Sciatic nerve (tissue), 2 donors: ENCODE results near the gene SMKR1. TPM values are rescaled to one million over a fixed set of nuclear protein-coding genes. Genes with fewer than 3 reads are reported as not detected.
"Not testable (repeated sequence)": the region's sequence is repeated elsewhere in the genome, so short reads cannot be mapped to it uniquely, and the experiment has no call there.

ENCODE experiments used
- ATAC-seq: fragments of 200-7000 bp; cut with Tn5 transposase; one replicate; pipeline ENCODE4 v1.9.1; 2020; ENCODE audit warnings: mild to moderate bottlenecking, moderate library complexity
- DNase-seq: peaks from one replicate; pipeline ENCODE4 v3.0.0-alpha.2; 2020; ENCODE audit warnings: low spot score
- intact Hi-C: fragments of 100-400 bp; cut with DNase I; formaldehyde crosslinking; loops from one replicate; pipeline ENCODE4 v1.14.2; 2022
- total RNA-seq: library from RNA; stranded (reverse); fragmentation: NEBNext Ultra II Directional; extraction: Animal tissue kit (Norgen Biotek cat#: 25700); gene quantifications from one replicate; pipeline ENCODE4 v1.2.1, GENCODE V29; 2021
- donor health status: DM: no; HTN: no; CAD: no.
- donor health status: DM: no; HTN: no; CAD: no.

SMKR1 gene
- total RNA-seq, 1 donor from 2014 or later: 0.36 TPM

- intact Hi-C loops: loop anchor here (10.0 kb wide), 1 partner anchor 115 kb away; no protein-coding TSS in a partner anchor
- no peak for ATAC-seq
These were observed 22.5 kb upstream of the SMKR1 start for GRCh38 chr7:129479831-129480230.

GRCh38 chr7:129480674-129481363, 21.5 kb upstream of the SMKR1 start:
- intact Hi-C loops: no loop called here
- no peak for ATAC-seq
- no peak for DNase-seq

More at GRCh38 chr7:129479831-129480230, 22.5 kb upstream of the SMKR1 start:
- DNase-seq: no peak

DNA sequence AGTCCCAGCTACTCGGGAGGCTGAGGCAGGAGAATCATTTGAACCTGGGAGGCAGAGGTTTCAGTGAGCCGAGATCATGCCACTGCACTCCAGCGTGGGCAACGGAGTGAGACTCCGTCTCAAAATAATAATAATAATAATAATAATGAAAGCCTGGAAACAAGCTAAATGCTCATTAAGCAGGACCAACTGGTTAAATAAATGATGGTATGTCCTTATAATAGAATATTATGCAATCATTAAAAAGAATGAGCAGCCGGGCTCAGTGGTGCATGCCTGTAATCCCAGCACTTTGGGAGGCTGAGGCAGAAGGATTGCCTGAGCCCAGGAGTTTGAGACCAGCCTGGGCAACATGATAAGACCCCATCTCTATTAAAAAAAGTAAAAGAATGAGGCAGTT, 21.0 kb upstream of the SMKR1 start:
- ATAC-seq, DNase-seq, intact Hi-C loops: not testable (repeated sequence)

DNA sequence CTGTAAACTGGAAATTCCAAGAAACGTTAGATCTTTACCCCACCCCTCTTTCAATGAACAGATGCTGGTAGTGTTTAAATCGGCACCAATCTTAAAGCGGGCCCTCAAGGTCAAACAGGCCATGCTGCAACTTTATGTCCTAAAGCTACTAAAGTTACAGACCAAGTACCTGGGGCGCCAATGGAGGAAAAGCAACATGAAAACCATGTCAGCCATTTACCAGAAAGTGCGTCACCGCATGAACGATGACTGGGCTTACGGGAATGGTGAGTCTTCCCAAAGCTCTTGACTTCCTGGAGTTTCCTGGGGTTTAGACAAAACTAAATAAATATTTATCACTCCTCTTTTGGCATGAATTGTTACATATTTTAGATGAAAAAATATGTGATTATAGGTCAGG, 19.6 kb upstream of the SMKR1 start:
- ATAC-seq (no peak), DNase-seq (no peak)
- intact Hi-C loops: no loop called here

- intact Hi-C loops: no loop called here
- no peak for DNase-seq
These were observed 12.8 kb upstream of the SMKR1 start for GRCh38 chr7:129489491-129489890.

GRCh38 chr7:129492391-129492790, 9.9 kb upstream of the SMKR1 start:
- intact Hi-C loops: no loop called here
- ATAC-seq (no peak), DNase-seq (no peak)

More at GRCh38 chr7:129489491-129489890, 12.8 kb upstream of the SMKR1 start:
- ATAC-seq: no peak

DNA sequence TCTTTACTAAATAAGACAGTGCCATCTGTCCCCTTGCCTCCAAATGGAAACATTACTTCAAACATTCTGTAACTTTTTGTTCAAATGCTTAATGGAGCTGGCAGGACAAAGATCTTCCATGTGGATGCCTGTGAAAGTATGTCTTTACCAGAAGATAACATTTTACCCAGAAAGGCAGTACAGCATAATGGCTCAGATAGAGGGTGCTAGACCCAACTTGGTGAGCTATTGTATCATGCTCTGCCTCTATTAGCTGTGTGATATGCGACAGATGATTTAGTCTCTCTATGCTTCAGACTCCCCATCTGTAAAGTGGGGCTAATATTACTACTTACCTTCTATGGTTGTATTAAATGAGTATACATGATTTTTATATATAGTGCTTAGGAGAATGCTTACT, 8.8 kb upstream of the SMKR1 start:
- intact Hi-C loops: no loop called here
- ATAC-seq (no peak), DNase-seq (no peak)

DNA sequence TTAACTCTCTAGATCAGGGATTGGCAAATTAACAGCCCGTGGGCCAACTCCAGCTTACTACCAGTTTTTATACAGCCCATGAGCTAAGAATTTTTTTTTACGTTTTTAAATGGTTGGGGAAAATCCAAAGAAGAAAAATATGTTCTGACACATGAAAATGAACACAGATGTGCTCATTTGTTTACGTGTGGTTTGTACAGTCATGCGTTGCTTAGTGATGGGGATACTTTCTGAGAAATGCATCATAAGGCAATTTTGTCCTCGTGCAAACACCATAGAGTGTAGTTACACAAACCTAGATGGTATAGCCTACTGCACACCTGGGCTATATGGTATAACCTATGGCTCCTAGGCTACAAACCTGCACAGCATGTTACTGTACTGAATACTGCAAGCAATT, 8.3 kb upstream of the SMKR1 start:
- ATAC-seq (no peak), DNase-seq (no peak)
- intact Hi-C loops: no loop called here

GRCh38 chr7:129495987-129496386, 6.3 kb upstream of the SMKR1 start:
- no peak for DNase-seq
- ATAC-seq: no peak
- intact Hi-C loops: no loop called here

DNA sequence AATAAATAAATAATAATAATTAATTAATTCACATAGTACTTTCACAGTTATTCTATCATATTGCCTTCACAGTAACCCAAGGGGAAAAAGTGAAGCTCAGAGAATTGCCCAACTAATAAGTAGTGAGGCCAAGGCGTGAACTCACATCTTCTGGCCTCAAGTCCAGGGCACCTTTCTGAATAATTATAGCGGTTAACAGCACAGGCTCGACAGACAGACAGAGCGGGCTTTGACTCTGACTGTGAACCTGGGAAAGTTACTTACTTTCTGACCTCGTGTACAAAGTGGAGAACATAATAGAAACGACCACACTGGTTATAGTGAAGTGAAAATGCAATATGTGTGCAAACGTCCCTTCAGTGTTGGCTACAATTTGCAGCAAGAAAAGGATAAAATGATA, 5.7 kb upstream of the SMKR1 start:
- ATAC-seq: no peak
- intact Hi-C loops: no loop called here
- no peak for DNase-seq

DNA sequence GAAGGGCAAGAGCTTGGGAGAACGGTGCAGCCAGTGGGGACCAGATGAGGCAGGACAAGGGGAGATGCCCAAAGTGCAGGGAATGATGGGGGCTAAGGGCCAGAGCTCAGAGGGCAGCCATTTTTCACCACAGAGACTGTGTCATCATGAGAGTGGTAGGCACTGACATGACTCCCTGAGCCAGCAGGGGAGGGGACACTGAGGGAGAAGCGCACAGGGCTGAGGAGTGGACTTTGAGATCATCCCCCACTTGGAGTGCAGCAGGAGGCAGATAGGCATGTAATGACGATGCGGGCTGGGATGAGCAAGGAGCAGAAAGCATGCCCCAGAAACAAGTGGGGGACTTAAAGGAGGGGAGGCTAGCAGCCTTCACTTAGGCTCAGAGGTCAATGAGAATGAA, 5.2 kb upstream of the SMKR1 start:
- intact Hi-C loops: no loop called here
- DNase-seq (no peak), ATAC-seq (no peak)

DNA sequence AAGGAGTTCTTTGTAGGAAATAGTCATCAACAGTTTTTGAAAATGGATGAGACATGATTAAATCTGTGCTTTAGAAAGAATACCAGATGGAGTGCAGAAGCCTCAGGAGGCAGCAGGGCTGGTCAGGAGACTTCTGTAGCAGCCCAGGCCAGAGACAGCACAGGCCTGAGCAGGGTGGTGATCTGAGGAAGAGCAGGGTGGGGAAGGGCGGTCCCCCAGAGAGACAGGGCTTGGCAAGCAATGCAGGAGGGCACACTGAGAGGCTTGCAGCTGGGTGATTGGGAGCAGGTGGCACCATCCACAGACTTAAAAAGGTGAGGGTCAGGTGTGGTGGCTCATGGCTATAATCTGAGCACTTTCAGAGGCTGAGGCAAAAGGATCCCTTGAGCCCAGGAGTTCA, 4.3 kb upstream of the SMKR1 start:
- no peak for DNase-seq
- no peak for ATAC-seq
- intact Hi-C loops: no loop called here

GRCh38 chr7:129499999-129500398, 2.3 kb upstream of the SMKR1 start:
- no peak for DNase-seq
- intact Hi-C loops: no loop called here
- no peak for ATAC-seq

DNA sequence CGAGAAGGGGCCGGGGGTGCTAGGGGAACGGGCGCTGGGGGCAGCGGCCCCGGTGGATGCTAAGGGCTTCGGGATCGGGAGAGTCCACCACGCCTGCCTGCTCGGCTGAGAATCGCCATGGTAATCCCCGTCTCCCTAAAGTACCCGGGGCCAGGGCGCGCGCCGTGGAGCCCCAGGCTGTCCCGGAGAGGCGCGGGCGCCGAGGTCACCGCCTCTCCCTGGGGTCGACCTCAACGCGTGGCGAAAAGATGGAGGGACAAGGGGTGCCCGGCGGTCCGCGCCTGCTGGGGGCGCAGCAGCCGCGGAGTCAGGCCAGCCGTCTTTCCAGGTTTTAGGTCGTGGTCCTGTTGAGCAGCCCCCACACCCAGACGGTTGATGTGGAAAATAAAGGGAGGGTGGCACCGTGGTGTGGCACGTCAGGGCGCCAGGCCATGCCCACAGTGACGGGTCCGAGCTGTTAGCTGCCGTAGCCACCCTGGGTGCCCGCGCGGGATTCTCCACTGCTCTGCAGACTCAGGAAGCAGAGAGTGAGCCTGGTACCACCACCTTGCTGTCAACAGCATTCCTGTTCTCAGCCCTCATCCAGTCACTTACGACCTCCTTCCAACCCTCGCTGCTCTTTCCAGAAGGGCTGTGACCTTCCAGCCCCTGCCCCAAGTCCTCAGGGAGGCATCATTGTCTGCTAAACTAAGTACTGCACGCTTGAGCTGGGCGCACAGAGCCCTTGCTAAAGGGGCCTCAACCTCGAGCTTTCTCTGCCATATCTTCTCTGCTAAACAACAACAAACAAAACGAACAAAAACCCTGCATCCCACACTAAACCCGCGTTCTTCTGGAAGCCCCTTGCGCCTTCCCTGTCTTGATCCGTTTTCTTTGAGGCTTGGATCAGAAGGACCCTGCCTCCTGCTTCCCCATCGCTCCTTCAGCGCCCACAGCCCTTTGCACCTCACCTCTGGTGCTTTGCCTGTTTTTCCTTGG, 666 bp downstream of the SMKR1 start:
- intact Hi-C loops: no loop called here
- DNase-seq (no peak), ATAC-seq (peak; percentile 52)

- intact Hi-C loops: no loop called here
- DNase-seq: no peak
These were observed 1.4 kb downstream of the SMKR1 start for GRCh38 chr7:129503725-129504124.

GRCh38 chr7:129512192-129512591, 9.9 kb downstream of the SMKR1 start:
- DNase-seq: no peak
- ATAC-seq: peak; percentile 55
- intact Hi-C loops: no loop called here

More at GRCh38 chr7:129503725-129504124, 1.4 kb downstream of the SMKR1 start:
- ATAC-seq: no peak

DNA sequence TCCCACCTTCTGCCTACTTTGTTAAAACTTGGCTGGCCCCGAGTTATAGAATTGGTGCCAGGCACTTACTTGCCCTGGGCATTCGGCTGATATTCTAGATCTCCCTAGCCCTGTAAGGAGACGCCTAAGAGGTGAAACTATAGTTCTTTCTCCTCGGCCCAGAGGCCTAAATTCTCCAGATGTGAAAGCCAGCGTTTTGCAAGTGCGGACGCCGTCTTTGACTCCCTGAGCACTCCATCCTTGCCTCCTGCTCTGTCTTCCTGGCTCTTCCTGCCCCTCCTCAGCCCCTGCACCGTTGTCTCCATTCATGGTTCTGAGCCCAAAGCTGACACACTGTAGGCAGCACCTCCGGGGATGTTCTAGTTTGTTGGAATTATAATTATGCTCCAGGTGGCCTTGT, 11.2 kb downstream of the SMKR1 start:
- no peak for DNase-seq
- intact Hi-C loops: no loop called here
- ATAC-seq: no peak

DNA sequence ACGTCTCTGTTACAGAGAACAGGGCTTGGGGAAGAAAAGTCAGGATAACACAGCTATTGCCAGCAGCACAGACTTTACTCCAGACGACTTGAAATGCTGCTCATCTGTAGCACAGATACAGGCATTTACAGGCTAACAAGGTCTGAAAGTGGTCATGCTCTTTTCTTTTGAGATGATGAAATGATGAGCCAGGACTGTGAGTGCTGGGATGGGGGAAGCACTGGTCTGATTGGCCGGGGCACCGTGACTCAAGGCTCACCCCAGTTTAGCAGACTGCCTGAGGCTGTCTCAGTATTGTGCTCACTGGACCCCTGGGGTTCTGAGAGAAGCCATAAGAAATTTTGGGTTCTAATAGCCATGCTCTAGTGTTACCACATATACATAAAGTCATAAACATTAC, 12.4 kb downstream of the SMKR1 start:
- ATAC-seq (no peak), DNase-seq (no peak)
- intact Hi-C loops: no loop called here

DNA sequence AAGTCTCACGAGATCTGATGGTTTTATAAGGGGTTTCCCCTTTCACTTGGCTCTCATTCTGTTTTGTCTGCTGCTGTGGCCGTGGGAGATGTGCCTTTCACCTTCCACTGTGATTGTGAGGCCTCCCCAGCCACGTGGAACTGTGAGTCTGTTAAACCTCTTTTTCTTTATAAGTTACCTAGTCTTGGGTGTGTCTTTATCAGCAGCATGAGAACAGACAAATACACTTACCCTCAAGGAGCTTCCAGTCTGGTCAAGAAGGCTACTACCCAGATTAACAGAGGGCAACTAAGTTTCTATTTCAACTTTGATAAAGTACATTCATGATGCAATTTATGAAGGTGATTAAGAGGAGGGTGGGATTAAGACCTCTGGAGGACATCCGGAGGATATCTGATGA, 13.1 kb downstream of the SMKR1 start:
- no peak for ATAC-seq
- no peak for DNase-seq
- intact Hi-C loops: no loop called here

GRCh38 chr7:129517931-129518330, 15.6 kb downstream of the SMKR1 start:
- intact Hi-C loops: no loop called here
- ATAC-seq: no peak
- DNase-seq: no peak
